ENCODE measurements around the gene PLSCR3. TPM values are rescaled to one million over a fixed set of nuclear protein-coding genes. Genes with fewer than 3 reads are reported as not detected.

Gene PLSCR3
- total and polyA plus RNA-seq, 2 donors (not counting 3 experiments of a cell fraction or from before 2014, with no cell fraction given): 59.9 to 94.8 TPM

GRCh38 chr17:7426896-7427489, 32.7 kb upstream of the PLSCR3 start:
- ChIA-PET CTCF (interaction anchor here (0.7 to 0.8 kb wide), 2 partner anchors 37 to 71 kb away, joined by 3 read pairs; no protein-coding TSS in a partner anchor), POLR2A (interaction anchor here (0.9 kb wide), 1 partner anchor 23 kb away, joined by 3 read pairs; the partner anchor contains the start of gene TMEM256)
- Histone ChIP-seq H3K4me2 (ENCODE audit: insufficient read depth, low read length) (no peak overlapping the region), H3K9ac (replicated peaks; ENCODE audit: extremely low read depth, insufficient read depth, low read length) (no peak overlapping the region), H4K20me1 (replicated peaks; ENCODE audit: control insufficient read depth, extremely low read depth, insufficient read depth, low read length) (no peaks in the 10 kb centered on the region), H2AFZ (ENCODE audit: low read depth, low read length) (no peak overlapping the region), H3K36me3 (ENCODE audit: control insufficient read depth in 2 of 2, extremely low read depth in 1 of 2, insufficient read depth in 2 of 2, low read length in 2 of 2) (no peaks in the 10 kb centered on the region), H3K27me3 (ENCODE audit: control insufficient read depth in 2 of 2, insufficient read depth in 2 of 2, low read length in 2 of 2) (no peaks in the 10 kb centered on the region), H3K27ac (ENCODE audit: insufficient read depth, low read depth, low read length) (no peak overlapping the region), H3K79me2 (ENCODE audit: control insufficient read depth, insufficient read depth, low read length) (no peaks in the 10 kb centered on the region), H3K9me3 (replicated peaks; ENCODE audit: control insufficient read depth, insufficient read depth, low read length) (no peaks in the 10 kb centered on the region), H3K4me3 (replicated peaks in 1 of 3; ENCODE audit: insufficient read depth in 1 of 3, low read depth in 1 of 3, low read length in 3 of 3) (no peak overlapping the region), H3K9me1 (replicated peaks; ENCODE audit: control insufficient read depth, extremely low read depth, insufficient read depth, low read length) (no peaks in the 10 kb centered on the region), H3K4me1 (ENCODE audit: control insufficient read depth, extremely low read depth, insufficient read depth, low read length) (no peaks in the 10 kb centered on the region)
- no peak for FAIRE-seq
- BruUV-seq (replicated peaks): no TSS peak
- intact Hi-C loops (cut with micrococcal nuclease): no loop called here
- no peak for DNase-seq (ENCODE audit: low read depth, low spot score)
- dilution Hi-C loops (cut with MboI; ENCODE audit: extremely low pct_ligation_motif_present, low sequenced_read_pairs): no loop called here
- TF ChIP-seq MAX (IDR thresholded peaks at IDR 0.05; ENCODE audit: insufficient read depth, insufficient read length) (no peak), CTCF (IDR thresholded peaks at IDR 0.05; ENCODE audit: extremely low read depth in 1 of 2, insufficient read depth in 1 of 2, low read depth in 1 of 2, low read length in 2 of 2) (no peak), GATA2 (IDR thresholded peaks at IDR 0.05; ENCODE audit: insufficient read depth, insufficient read length, low read depth, low read length) (no peak), FOS (IDR thresholded peaks at IDR 0.05; ENCODE audit: borderline replicate concordance, insufficient read depth, low read length) (no peak), POLR2A (IDR thresholded peaks at IDR 0.05; ENCODE audit: low read depth, low read length) (no peak), EZH2 (IDR thresholded peaks at IDR 0.05; ENCODE audit: borderline replicate concordance, low read depth, low read length, severe bottlenecking) (no peak), JUN (IDR thresholded peaks at IDR 0.05; ENCODE audit: borderline replicate concordance, insufficient read depth, insufficient read length, low read depth) (no peak), MYC (IDR thresholded peaks at IDR 0.05; ENCODE audit: low read depth, low read length) (no peak), POLR2AphosphoS5 (IDR thresholded peaks at IDR 0.05; ENCODE audit: insufficient read depth, low read depth, low read length) (no peak)

Measured in endothelial cell of umbilical vein (primary cell).